ENCODE measurements around the gene WDR91.

Gene WDR91

GRCh38 chr7:135150072-135150782 lies 61.1 kb downstream of the WDR91 start:
- H3K4me1 ChIP-seq (ENCODE audit: insufficient read depth, insufficient read length) = no peaks in the 10 kb centered on the region
- no peaks in the 10 kb centered on the region for H3K36me3 ChIP-seq (ENCODE audit: insufficient read depth, insufficient read length, low read length)
- H3K9me3 ChIP-seq (ENCODE audit: insufficient read depth, low read length) = no peaks in the 10 kb centered on the region
- DNase-seq (ENCODE audit: low read depth, low spot score) = no peak
- TF ChIP-seq SUZ12 (IDR thresholded peaks at IDR 0.05; ENCODE audit: extremely low read depth, insufficient read depth, insufficient read length) (no peak), ZNF274 (IDR thresholded peaks at IDR 0.05; ENCODE audit: low read depth, low read length) (no peak), YY1 (IDR thresholded peaks at IDR 0.05; ENCODE audit: insufficient read depth, insufficient read length) (no peak)
- H3K9ac ChIP-seq (ENCODE audit: insufficient read length, low read depth) = no peak overlapping the region
- no peaks in the 10 kb centered on the region for H3K27me3 ChIP-seq (ENCODE audit: insufficient read depth, insufficient read length)
- H3K4me3 ChIP-seq (ENCODE audit: insufficient read length, low read depth) = no peak overlapping the region

- no peaks in the 10 kb centered on the region for H3K36me3 ChIP-seq (ENCODE audit: insufficient read depth, insufficient read length, low read length)
- no peak for TF ChIP-seq ZNF274 (IDR thresholded peaks at IDR 0.05; ENCODE audit: low read depth, low read length)
- no peak for TF ChIP-seq YY1 (IDR thresholded peaks at IDR 0.05; ENCODE audit: insufficient read depth, insufficient read length)
- TF ChIP-seq SUZ12 (IDR thresholded peaks at IDR 0.05; ENCODE audit: extremely low read depth, insufficient read depth, insufficient read length) = no peak
- H3K9ac ChIP-seq (ENCODE audit: insufficient read length, low read depth) = no peak within 1 kb of the TSS
- no peaks in the 10 kb centered on the region for H3K4me1 ChIP-seq (ENCODE audit: insufficient read depth, insufficient read length)
- H3K4me3 ChIP-seq (ENCODE audit: insufficient read length, low read depth) = no peak within 1 kb of the TSS
- DNase-seq (ENCODE audit: low read depth, low spot score) = no peak
- H3K9me3 ChIP-seq (ENCODE audit: insufficient read depth, low read length) = no peaks in the 10 kb centered on the region
- H3K27me3 ChIP-seq (ENCODE audit: insufficient read depth, insufficient read length) = no peaks in the 10 kb centered on the region
Observed at GRCh38 chr7:135147899-135148721, 63.2 kb downstream of the WDR91 start, which contains the start of gene TMEM140. Gene TMEM140, plus strand, starts transcription at chr7:135148072. Its CDS starts 16,370 bp downstream, at chr7:135164442.

GRCh38 chr7:135147341-135147898 lies 63.9 kb downstream of the WDR91 start:
- H3K4me1 ChIP-seq (ENCODE audit: insufficient read depth, insufficient read length) = no peaks in the 10 kb centered on the region
- no peaks in the 10 kb centered on the region for H3K9me3 ChIP-seq (ENCODE audit: insufficient read depth, low read length)
- H3K4me3 ChIP-seq (ENCODE audit: insufficient read length, low read depth) = no peak overlapping the region
- TF ChIP-seq SUZ12 (IDR thresholded peaks at IDR 0.05; ENCODE audit: extremely low read depth, insufficient read depth, insufficient read length) (no peak), YY1 (IDR thresholded peaks at IDR 0.05; ENCODE audit: insufficient read depth, insufficient read length) (no peak), ZNF274 (IDR thresholded peaks at IDR 0.05; ENCODE audit: low read depth, low read length) (no peak)
- no peak overlapping the region for H3K9ac ChIP-seq (ENCODE audit: insufficient read length, low read depth)
- H3K36me3 ChIP-seq (ENCODE audit: insufficient read depth, insufficient read length, low read length) = no peaks in the 10 kb centered on the region
- no peaks in the 10 kb centered on the region for H3K27me3 ChIP-seq (ENCODE audit: insufficient read depth, insufficient read length)
- DNase-seq (ENCODE audit: low read depth, low spot score) = no peak

GRCh38 chr7:135143885-135144668 lies 67.2 kb downstream of the WDR91 start:
- H3K9me3 ChIP-seq (ENCODE audit: insufficient read depth, low read length) = no peaks in the 10 kb centered on the region
- H3K4me3 ChIP-seq (ENCODE audit: insufficient read length, low read depth) = no peak overlapping the region
- H3K9ac ChIP-seq (ENCODE audit: insufficient read length, low read depth) = no peak overlapping the region
- no peak for DNase-seq (ENCODE audit: low read depth, low spot score)
- H3K36me3 ChIP-seq (ENCODE audit: insufficient read depth, insufficient read length, low read length) = no peaks in the 10 kb centered on the region
- TF ChIP-seq YY1 (IDR thresholded peaks at IDR 0.05; ENCODE audit: insufficient read depth, insufficient read length) = no peak
- TF ChIP-seq SUZ12 (IDR thresholded peaks at IDR 0.05; ENCODE audit: extremely low read depth, insufficient read depth, insufficient read length) = no peak
- no peak for TF ChIP-seq ZNF274 (IDR thresholded peaks at IDR 0.05; ENCODE audit: low read depth, low read length)
- H3K4me1 ChIP-seq (ENCODE audit: insufficient read depth, insufficient read length) = no peaks in the 10 kb centered on the region
- no peaks in the 10 kb centered on the region for H3K27me3 ChIP-seq (ENCODE audit: insufficient read depth, insufficient read length)

Data from NT2/D1 (cell line).